Immature natural killer cell (primary cell): ENCODE measurements around the gene BUB1B. TPM values are rescaled to one million over a fixed set of nuclear protein-coding genes. Genes with fewer than 3 reads are reported as not detected.
A peak's percentile ranks its signal among the peaks of the same experiment; 100 is the strongest.
"Not testable (repeated sequence)": the region's sequence is repeated elsewhere in the genome, so short reads cannot be mapped to it uniquely, and the experiment has no call there.

ENCODE experiments used
- DNase-seq, 3 donors: peaks; one replicate each; pipeline ENCODE4 v3.0.0; 2022; ENCODE audit warnings: mixed read lengths in 1 of 3
- H3K27ac Mint-ChIP-seq, 6 donors: one replicate each; pipeline ENCODE4 v1.8.0; 2020; ENCODE audit warnings: mixed read lengths in 6 of 6, mild to moderate bottlenecking in 5 of 6, inconsistent platforms in 4 of 6, moderate library complexity in 3 of 6
- H3K27me3 Mint-ChIP-seq, 3 donors: one replicate each; pipeline ENCODE4 v1.8.0; 2020 to 2021; ENCODE audit warnings: low read depth in 3 of 3, mild to moderate bottlenecking in 3 of 3, mixed read lengths in 3 of 3, moderate library complexity in 3 of 3, inconsistent platforms in 1 of 3
- H3K36me3 Mint-ChIP-seq, 3 donors: one replicate each; pipeline ENCODE4 v1.8.0; 2020; ENCODE audit warnings: mixed read lengths in 3 of 3, inconsistent platforms in 2 of 3, mild to moderate bottlenecking in 2 of 3
- H3K4me1 Mint-ChIP-seq, 2 donors: one replicate each; pipeline ENCODE4 v1.8.0; 2020; ENCODE audit warnings: inconsistent platforms in 2 of 2, mild to moderate bottlenecking in 2 of 2, mixed read lengths in 2 of 2, moderate library complexity in 1 of 2
- H3K4me3 Mint-ChIP-seq, 5 donors: one replicate each; pipeline ENCODE4 v1.8.0; 2020; ENCODE audit warnings: mild to moderate bottlenecking in 5 of 5, mixed read lengths in 5 of 5, inconsistent platforms in 3 of 5, moderate library complexity in 3 of 5
- H3K9me3 Mint-ChIP-seq, 6 donors: one replicate each; pipeline ENCODE4 v1.8.0; 2020; ENCODE audit warnings: mild to moderate bottlenecking in 6 of 6, mixed read lengths in 6 of 6, inconsistent platforms in 4 of 6, moderate library complexity in 3 of 6
- polyA plus RNA-seq, 3 donors: library from polyadenylated mRNA; unstranded; fragments of 300-500 nt; fragmentation: Illumina TruSeq; gene quantifications; one replicate each; pipeline ENCODE4 v1.2.3, GENCODE V29; 2021

BUB1B gene
- polyA plus RNA-seq, 3 donors from 2014 or later = 0.74 to 0.99 TPM; not detected in 1

- Mint-ChIP-seq H3K27me3 (peaks cover 6 to 18% (median 17%) of the 10 kb centered on the region in 3 donors), H3K4me3 (no peak overlapping the region), H3K27ac (no peak overlapping the region), H3K9me3 (peaks cover 0 to 2% (median 0%) of the 10 kb centered on the region in 6 donors), H3K4me1 (no peaks in the 10 kb centered on the region), H3K36me3 (no peaks in the 10 kb centered on the region)
- DNase-seq = no peak
Measured at GRCh38 chr15:40125950-40126349, 34.9 kb upstream of the BUB1B start.

- peak in 1 of 3 donors; percentile 19 for DNase-seq
- H3K9me3 Mint-ChIP-seq = peaks cover 0 to 2% (median 0%) of the 10 kb centered on the region in 6 donors
- no peaks in the 10 kb centered on the region for H3K36me3 Mint-ChIP-seq
- peaks cover 7 to 25% (median 24%) of the 10 kb centered on the region in 3 donors for H3K27me3 Mint-ChIP-seq
- H3K27ac Mint-ChIP-seq = peak overlapping the region in 1 of 6 donors; percentile 46
- H3K4me1 Mint-ChIP-seq = no peaks in the 10 kb centered on the region
- no peak overlapping the region for H3K4me3 Mint-ChIP-seq
Measured at GRCh38 chr15:40128766-40129660, 31.9 kb upstream of the BUB1B start.

GRCh38 chr15:40130118-40130517 lies 30.8 kb upstream of the BUB1B start:
- peak overlapping the region in 1 of 6 donors; percentile 14 for H3K27ac Mint-ChIP-seq
- H3K9me3 Mint-ChIP-seq = peaks cover 0 to 2% (median 0%) of the 10 kb centered on the region in 6 donors
- H3K27me3 Mint-ChIP-seq = peaks cover 7 to 25% (median 24%) of the 10 kb centered on the region in 3 donors
- no peaks in the 10 kb centered on the region for H3K36me3 Mint-ChIP-seq
- DNase-seq = no peak
- no peaks in the 10 kb centered on the region for H3K4me1 Mint-ChIP-seq
- no peak overlapping the region for H3K4me3 Mint-ChIP-seq

- DNase-seq = no peak
- Mint-ChIP-seq H3K27ac (peak overlapping the region in 3 of 6 donors; percentile 60 to 85 (median 71)), H3K4me3 (peak overlapping the region in 1 of 5 donors; percentile 36), H3K36me3 (no peaks in the 10 kb centered on the region), H3K4me1 (no peaks in the 10 kb centered on the region), H3K9me3 (peaks cover 0 to 2% (median 0%) of the 10 kb centered on the region in 6 donors), H3K27me3 (peaks cover 7 to 25% (median 24%) of the 10 kb centered on the region in 3 donors)
Measured at GRCh38 chr15:40130799-40131502, 29.9 kb upstream of the BUB1B start.

- H3K4me1 Mint-ChIP-seq = no peaks in the 10 kb centered on the region
- H3K36me3 Mint-ChIP-seq = no peaks in the 10 kb centered on the region
- H3K27me3 Mint-ChIP-seq = peaks cover 5 to 24% (median 18%) of the 10 kb centered on the region in 3 donors
- no peak overlapping the region for H3K27ac Mint-ChIP-seq
- DNase-seq = no peak
- no peaks in the 10 kb centered on the region for H3K9me3 Mint-ChIP-seq
- H3K4me3 Mint-ChIP-seq = no peak overlapping the region
Measured at GRCh38 chr15:40133544-40133943, 27.3 kb upstream of the BUB1B start.

GRCh38 chr15:40134885-40135284 lies 26.0 kb upstream of the BUB1B start:
- DNase-seq = no peak
- Mint-ChIP-seq H3K9me3 (no peaks in the 10 kb centered on the region), H3K4me3 (no peak overlapping the region), H3K27me3 (peaks cover 5 to 11% (median 11%) of the 10 kb centered on the region in 3 donors), H3K27ac (no peak overlapping the region), H3K4me1 (no peaks in the 10 kb centered on the region), H3K36me3 (no peaks in the 10 kb centered on the region)

- not testable (repeated sequence) for H3K4me3 Mint-ChIP-seq, H3K27me3 Mint-ChIP-seq, H3K36me3 Mint-ChIP-seq, H3K4me1 Mint-ChIP-seq, H3K9me3 Mint-ChIP-seq, DNase-seq, H3K27ac Mint-ChIP-seq
Measured at GRCh38 chr15:40135846-40136450, 24.9 kb upstream of the BUB1B start.

GRCh38 chr15:40136470-40137302 lies 24.2 kb upstream of the BUB1B start:
- H3K27ac Mint-ChIP-seq = no peak overlapping the region
- no peak overlapping the region for H3K4me3 Mint-ChIP-seq
- no peaks in the 10 kb centered on the region for H3K9me3 Mint-ChIP-seq
- no peak for DNase-seq
- peaks cover 0 to 2% (median 0%) of the 10 kb centered on the region in 3 donors for H3K27me3 Mint-ChIP-seq
- H3K36me3 Mint-ChIP-seq = no peaks in the 10 kb centered on the region
- H3K4me1 Mint-ChIP-seq = no peaks in the 10 kb centered on the region

- Mint-ChIP-seq H3K36me3 (no peaks in the 10 kb centered on the region), H3K27ac (no peak overlapping the region), H3K4me3 (no peak overlapping the region), H3K27me3 (peaks cover 0 to 4% (median 0%) of the 10 kb centered on the region in 3 donors), H3K9me3 (no peaks in the 10 kb centered on the region), H3K4me1 (no peaks in the 10 kb centered on the region)
- DNase-seq = no peak
Measured at GRCh38 chr15:40137303-40138200, 23.3 kb upstream of the BUB1B start.

- DNase-seq, H3K27me3 Mint-ChIP-seq, H3K9me3 Mint-ChIP-seq, H3K27ac Mint-ChIP-seq, H3K36me3 Mint-ChIP-seq, H3K4me3 Mint-ChIP-seq, H3K4me1 Mint-ChIP-seq: not testable (repeated sequence)
Measured at GRCh38 chr15:40138201-40138570, 22.7 kb upstream of the BUB1B start.

- no peaks in the 10 kb centered on the region for H3K9me3 Mint-ChIP-seq
- DNase-seq = no peak
- H3K4me3 Mint-ChIP-seq = no peak overlapping the region
- peaks cover 0 to 4% (median 3%) of the 10 kb centered on the region in 3 donors for H3K27me3 Mint-ChIP-seq
- no peaks in the 10 kb centered on the region for H3K4me1 Mint-ChIP-seq
- no peak overlapping the region for H3K27ac Mint-ChIP-seq
- H3K36me3 Mint-ChIP-seq = no peaks in the 10 kb centered on the region
Measured at GRCh38 chr15:40142428-40142827, 18.4 kb upstream of the BUB1B start.

GRCh38 chr15:40146037-40146436 lies 14.8 kb upstream of the BUB1B start:
- Mint-ChIP-seq H3K27ac (no peak overlapping the region), H3K4me3 (no peak overlapping the region), H3K4me1 (no peaks in the 10 kb centered on the region), H3K9me3 (no peaks in the 10 kb centered on the region), H3K27me3 (peaks cover 0 to 9% (median 6%) of the 10 kb centered on the region in 3 donors), H3K36me3 (no peaks in the 10 kb centered on the region)
- no peak for DNase-seq
